ENCODE data around the gene LSM14A. TPM values are rescaled to one million over a fixed set of nuclear protein-coding genes. Genes with fewer than 3 reads are reported as not detected.

Gene LSM14A
- total and polyA plus RNA-seq, 9 of the 15 experiments (the other 6 are each of a cell fraction or from before 2014, with no cell fraction given): 19.5 to 150 (median 95.1) TPM

DNA sequence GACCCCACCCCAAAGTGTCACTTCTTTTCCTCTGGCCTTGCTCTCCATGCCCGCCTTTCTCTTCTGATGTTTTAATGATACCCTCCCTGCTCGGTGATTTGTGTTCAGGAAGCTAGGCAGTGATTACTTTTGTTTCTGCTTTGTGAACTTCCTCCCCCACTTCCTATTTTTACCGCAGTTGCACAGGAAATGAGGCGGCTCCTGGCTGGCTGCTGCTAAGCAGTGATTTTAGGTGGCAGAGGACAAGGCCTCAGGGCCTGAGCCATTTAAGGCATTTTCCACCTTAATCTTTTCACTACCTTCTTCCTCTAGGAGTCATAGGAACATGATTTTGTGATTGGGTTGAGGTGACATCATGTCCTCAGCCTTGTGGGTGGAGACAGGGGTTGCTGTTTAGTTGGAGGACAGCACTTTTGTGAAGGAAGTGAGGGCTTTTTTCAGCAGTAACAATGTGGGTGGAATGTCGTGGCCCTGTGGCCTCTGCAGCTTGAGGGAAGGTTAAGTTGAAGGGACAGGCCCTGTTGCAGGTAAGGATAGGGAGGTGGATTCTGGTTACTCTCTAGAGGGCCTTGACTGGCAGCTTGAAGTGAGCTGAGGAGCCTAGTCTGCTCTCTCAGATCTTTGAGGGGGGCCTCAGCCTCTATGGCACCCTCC is 97.8 kb downstream of the LSM14A start (continued):
- TF ChIP-seq GATAD2B (IDR thresholded peaks at IDR 0.05; ENCODE audit: borderline replicate concordance) (no peak), PHB2 (IDR thresholded peaks at IDR 0.05; ENCODE audit: low read depth) (no peak), FOXP4 (CRISPR knock-in tag; IDR thresholded peaks at IDR 0.05; ENCODE audit: borderline replicate concordance) (no peak), MCM3 (IDR thresholded peaks at IDR 0.05) (no peak), SMARCE1 (IDR thresholded peaks at IDR 0.05) (0 out of 2 replicates have a peak, but pooled peaks have one; percentile 39), ZNF224 (CRISPR knock-in tag; IDR thresholded peaks at IDR 0.05) (no peak), SRF (CRISPR knock-in tag; IDR thresholded peaks at IDR 0.05) (peak in 1 of 2 experiments; percentile 86; a peak in 1 of 4 replicates), FOXJ3 (CRISPR knock-in tag; IDR thresholded peaks at IDR 0.05) (no peak), ZNF707 (CRISPR knock-in tag; conservative IDR thresholded peaks at IDR 0.05) (no peak), RFX7 (CRISPR knock-in tag; IDR thresholded peaks at IDR 0.05) (no peak), STAT5A (IDR thresholded peaks at IDR 0.05; ENCODE audit: borderline replicate concordance, low read length) (no peak), ZNF175 (CRISPR knock-in tag; IDR thresholded peaks at IDR 0.05; ENCODE audit: low read depth) (peak; percentile 67)
- TF ChIP-seq, protein P1, sequence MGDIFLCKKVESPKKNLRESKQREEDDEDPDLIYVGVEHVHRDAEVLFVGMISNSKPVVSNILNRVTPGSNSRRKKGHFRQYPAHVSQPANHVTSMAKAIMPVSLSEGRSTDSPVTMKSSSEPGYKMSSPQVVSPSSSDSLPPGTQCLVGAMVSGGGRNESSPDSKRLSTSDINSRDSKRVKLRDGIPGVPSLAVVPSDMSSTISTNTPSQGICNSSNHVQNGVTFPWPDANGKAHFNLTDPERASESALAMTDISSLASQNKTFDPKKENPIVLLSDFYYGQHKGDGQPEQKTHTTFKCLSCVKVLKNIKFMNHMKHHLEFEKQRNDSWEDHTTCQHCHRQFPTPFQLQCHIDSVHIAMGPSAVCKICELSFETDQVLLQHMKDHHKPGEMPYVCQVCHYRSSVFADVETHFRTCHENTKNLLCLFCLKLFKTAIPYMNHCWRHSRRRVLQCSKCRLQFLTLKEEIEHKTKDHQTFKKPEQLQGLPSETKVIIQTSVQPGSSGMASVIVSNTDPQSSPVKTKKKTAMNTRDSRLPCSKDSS (IDR thresholded peaks at IDR 0.05; ENCODE audit: low read depth, partially characterized antibody): no peak
- TF ChIP-seq, protein P2, sequence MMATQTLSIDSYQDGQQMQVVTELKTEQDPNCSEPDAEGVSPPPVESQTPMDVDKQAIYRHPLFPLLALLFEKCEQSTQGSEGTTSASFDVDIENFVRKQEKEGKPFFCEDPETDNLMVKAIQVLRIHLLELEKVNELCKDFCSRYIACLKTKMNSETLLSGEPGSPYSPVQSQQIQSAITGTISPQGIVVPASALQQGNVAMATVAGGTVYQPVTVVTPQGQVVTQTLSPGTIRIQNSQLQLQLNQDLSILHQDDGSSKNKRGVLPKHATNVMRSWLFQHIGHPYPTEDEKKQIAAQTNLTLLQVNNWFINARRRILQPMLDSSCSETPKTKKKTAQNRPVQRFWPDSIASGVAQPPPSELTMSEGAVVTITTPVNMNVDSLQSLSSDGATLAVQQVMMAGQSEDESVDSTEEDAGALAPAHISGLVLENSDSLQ (IDR thresholded peaks at IDR 0.05): peak; percentile 25; the same call in 1 of the 2 replicates
- TF ChIP-seq, protein P3, sequence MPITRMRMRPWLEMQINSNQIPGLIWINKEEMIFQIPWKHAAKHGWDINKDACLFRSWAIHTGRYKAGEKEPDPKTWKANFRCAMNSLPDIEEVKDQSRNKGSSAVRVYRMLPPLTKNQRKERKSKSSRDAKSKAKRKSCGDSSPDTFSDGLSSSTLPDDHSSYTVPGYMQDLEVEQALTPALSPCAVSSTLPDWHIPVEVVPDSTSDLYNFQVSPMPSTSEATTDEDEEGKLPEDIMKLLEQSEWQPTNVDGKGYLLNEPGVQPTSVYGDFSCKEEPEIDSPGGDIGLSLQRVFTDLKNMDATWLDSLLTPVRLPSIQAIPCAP (CRISPR knock-in tag; IDR thresholded peaks at IDR 0.05; ENCODE audit: borderline replicate concordance): no peak
- TF ChIP-seq, protein P4, sequence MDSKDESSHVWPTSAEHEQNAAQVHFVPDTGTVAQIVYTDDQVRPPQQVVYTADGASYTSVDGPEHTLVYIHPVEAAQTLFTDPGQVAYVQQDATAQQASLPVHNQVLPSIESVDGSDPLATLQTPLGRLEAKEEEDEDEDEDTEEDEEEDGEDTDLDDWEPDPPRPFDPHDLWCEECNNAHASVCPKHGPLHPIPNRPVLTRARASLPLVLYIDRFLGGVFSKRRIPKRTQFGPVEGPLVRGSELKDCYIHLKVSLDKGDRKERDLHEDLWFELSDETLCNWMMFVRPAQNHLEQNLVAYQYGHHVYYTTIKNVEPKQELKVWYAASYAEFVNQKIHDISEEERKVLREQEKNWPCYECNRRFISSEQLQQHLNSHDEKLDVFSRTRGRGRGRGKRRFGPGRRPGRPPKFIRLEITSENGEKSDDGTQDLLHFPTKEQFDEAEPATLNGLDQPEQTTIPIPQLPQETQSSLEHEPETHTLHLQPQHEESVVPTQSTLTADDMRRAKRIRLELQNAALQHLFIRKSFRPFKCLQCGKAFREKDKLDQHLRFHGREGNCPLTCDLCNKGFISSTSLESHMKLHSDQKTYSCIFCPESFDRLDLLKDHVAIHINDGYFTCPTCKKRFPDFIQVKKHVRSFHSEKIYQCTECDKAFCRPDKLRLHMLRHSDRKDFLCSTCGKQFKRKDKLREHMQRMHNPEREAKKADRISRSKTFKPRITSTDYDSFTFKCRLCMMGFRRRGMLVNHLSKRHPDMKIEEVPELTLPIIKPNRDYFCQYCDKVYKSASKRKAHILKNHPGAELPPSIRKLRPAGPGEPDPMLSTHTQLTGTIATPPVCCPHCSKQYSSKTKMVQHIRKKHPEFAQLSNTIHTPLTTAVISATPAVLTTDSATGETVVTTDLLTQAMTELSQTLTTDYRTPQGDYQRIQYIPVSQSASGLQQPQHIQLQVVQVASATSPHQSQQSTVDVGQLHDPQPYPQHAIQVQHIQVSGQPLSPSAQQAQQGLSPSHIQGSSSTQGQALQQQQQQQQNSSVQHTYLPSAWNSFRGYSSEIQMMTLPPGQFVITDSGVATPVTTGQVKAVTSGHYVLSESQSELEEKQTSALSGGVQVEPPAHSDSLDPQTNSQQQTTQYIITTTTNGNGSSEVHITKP (IDR thresholded peaks at IDR 0.05; ENCODE audit: partially characterized antibody): no peak
- TF ChIP-seq, protein P5, sequence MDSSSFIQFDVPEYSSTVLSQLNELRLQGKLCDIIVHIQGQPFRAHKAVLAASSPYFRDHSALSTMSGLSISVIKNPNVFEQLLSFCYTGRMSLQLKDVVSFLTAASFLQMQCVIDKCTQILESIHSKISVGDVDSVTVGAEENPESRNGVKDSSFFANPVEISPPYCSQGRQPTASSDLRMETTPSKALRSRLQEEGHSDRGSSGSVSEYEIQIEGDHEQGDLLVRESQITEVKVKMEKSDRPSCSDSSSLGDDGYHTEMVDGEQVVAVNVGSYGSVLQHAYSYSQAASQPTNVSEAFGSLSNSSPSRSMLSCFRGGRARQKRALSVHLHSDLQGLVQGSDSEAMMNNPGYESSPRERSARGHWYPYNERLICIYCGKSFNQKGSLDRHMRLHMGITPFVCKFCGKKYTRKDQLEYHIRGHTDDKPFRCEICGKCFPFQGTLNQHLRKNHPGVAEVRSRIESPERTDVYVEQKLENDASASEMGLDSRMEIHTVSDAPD (CRISPR knock-in tag; IDR thresholded peaks at IDR 0.05): no peak

All from K562 (cell line).